GM19463 (cell line): ENCODE results near the gene LINC00305.
A peak's percentile ranks its signal among the peaks of the same experiment; 100 is the strongest.

ENCODE experiments used
- ATAC-seq: cut with Tn5 transposase; IDR thresholded peaks from one replicate; pipeline ENCODE4 v1.9.1; 2021; ENCODE audit warnings: mild to moderate bottlenecking, moderate library complexity; ENCODE audit not compliant: unreplicated experiment

LINC00305 gene

DNA sequence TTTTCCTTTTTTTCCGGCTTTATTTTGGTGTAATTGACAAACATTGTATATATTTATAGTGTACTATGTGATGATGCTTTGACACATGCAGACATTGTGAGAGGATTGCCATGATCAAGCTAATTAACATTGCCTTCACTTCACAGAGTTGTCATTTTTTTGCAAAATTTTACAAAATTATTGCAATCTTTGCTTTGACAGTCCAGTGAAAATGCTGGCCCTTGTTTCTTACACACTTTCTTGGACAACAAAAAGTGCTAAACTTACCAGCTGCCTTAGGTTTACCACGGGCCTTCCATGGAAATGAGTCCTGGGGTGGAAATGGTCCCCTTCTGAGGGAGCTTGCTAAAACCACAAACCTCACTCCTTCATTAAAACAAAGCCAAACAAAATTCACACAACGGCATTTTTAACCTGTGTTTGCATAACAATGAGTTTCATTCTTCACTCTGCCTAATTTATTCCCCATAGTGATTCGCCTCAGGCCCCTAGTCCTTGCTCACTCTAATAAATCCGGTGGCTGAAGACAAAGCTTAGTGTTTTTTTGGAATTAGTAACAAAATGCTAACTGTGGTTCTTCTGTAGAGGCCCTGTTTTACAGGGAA is 32.2 kb downstream of the LINC00305 start:
- ATAC-seq, result no peak

DNA sequence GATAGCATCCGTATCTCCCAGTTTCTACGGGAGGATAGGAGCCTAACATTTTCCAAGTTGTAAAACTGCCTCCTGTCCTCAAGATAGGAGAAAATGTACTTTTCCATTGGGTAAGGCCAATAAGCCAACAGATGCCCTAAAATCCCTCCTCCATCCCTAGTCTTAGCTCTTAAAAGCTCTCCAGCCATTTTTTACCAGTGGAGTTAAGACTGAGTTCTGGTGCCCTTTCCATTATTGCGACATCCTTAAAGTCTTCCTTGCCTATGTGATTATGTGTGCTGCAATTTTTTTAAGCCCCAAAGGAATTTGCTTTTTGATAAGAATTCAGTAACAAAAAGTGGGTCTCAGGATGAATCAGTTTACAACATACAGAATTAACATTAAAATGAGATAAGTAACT is 33.0 kb downstream of the LINC00305 start:
- ATAC-seq, result no peak

- ATAC-seq, result no peak
Observed at GRCh38 chr18:64111950-64112349, 36.9 kb downstream of the LINC00305 start.

DNA sequence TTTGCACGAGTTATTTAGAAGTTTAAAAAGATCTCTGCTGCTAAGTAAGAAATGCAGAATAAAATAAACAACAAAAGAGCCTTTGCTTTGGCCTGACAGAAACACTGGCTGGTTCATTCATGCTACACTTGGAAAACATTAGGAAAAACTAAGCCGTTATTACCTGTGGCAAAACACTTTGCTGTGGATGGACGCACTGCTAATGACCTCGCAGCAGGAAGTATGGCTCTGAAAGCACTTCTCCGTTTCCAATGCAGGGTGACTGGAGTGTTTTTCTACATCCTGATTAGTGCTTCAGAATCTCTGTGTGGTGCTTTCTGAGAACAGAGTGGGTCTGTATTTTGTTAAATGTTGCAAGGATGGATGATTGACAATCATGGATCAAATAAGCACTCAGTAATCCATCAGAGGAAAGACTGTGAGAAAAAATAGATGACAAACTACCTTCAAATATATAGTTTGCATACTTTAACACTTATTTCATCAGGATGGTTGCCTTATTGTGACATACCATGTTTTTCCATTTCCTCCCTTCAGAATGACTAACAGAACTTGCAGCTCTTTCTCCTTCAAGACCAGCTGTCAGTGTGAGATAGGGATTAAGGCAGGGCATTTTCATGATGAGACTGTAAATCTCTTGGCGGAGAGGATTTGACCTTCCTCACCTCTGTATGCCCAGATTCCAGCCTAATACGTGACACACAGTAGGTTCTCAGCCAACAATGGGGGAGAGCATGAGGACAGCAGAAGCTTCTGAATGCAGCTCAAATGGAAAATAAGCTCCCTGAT is 38.0 kb downstream of the LINC00305 start:
- no peak for ATAC-seq

DNA sequence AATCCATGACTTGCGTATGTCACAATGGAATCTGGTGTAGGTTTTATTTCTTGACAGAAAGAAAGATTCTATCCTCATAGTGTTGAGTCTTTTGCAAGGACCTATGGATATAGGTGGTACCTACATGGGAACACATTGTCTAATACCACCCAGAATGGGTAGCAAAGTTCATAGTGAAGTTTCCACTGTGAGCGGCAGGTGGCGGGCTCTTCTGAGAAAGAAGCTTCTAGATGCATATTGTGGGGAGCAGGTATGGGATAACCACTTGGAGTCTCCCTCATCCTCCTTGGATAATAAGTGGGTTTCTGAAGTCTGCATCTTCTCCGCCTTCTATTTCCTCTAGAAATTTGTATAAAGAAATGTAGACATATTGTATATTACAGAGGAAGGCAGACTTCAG is 44.9 kb downstream of the LINC00305 start:
- no peak for ATAC-seq

GRCh38 chr18:64100116-64100922 is 48.6 kb downstream of the LINC00305 start:
- peak; percentile 57 for ATAC-seq

DNA sequence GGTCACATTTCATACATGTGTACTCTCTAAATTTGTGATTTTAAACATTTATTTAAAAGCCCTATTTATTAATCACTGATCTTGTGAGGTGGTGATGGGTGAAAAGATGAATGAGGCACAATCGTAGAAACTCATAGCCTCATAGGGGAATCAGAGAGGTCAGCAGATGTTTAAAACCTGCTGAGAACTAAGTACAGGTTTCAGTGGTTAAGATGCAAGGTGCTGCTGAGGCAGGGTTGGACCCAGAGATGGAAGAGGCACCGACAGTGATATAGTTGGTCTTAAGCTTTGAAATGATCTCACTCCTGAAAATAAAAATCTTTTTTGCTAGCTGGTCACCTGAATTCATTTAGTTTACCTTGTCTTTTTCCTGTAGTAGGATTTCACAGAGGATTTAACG is 49.6 kb downstream of the LINC00305 start:
- peak; percentile 63 for ATAC-seq

DNA sequence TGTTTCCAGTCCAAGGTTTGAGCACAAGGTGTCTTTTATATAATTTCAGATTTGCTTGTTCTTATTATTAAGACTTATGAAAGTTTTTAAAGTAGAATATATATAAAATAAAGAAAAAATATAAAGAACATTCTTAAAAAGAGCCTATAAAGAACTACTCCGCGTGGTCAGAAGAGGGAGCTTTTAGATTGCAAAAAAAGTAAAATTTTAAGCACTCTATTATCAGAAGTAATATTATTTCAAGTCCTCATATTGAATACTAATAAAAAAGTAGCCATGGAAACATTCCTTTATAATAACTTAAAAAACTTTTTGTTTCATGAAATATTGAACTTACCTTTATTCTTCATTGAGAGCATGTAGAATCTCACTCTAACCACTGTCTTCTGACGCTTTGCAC is 51.4 kb downstream of the LINC00305 start:
- ATAC-seq, result no peak

DNA sequence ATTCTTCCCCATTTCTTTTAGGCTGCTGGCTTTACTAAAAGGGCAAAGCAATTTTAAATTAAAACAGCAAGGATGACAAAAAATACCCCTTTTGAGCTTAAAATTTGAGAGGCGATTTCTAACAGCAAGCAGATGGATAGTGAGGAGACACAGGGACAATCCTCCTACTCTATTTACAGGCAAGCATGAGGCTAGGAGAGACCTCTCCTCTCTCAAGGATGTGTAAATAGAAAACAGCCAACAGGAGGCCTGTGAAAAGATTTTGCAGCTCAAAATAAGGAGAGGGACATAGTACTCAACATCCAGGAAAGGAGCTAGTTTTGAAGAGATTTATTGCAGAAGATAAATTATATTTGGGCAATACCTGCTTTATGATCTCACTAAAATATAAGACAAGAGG is 53.8 kb downstream of the LINC00305 start:
- ATAC-seq, result no peak

DNA sequence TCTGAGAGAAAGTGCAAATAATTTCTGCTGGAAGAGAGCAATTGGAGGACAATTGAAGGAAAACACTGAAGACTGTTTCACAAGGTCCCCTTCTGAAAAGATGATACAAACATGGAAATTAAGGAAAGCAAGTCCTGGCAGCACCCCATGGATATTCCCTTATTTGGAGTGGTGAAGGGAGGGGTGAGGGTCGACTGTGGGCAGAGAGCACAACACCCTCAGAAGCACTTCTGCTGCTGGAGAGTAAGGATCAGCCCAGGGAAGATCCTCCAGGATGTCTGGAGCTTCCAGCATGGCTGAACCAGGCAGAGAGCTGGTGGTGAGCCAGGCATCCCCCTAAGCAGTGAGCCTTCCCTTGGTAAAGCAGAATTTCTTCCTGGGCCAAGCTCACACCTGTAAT is 54.7 kb downstream of the LINC00305 start:
- ATAC-seq, result no peak

DNA sequence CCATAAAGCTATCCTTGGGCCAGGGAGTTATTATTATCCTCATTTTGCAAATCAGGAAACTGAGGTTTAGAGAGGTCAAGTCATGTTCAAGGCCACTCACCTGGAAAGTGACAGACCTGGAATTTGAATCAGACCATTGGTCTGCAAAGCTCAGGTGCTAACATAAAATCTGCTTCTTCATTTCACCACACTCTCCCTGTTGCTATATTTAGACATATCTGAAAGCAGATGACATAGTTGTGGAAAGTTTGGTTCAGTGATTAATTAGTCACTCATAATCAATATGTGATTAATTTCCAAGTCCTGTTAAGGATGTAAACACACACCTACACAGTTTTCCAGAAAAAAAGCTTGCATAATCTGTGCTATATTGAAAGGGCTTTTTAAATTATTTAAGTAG is 57.4 kb downstream of the LINC00305 start:
- ATAC-seq, result peak; percentile 60

DNA sequence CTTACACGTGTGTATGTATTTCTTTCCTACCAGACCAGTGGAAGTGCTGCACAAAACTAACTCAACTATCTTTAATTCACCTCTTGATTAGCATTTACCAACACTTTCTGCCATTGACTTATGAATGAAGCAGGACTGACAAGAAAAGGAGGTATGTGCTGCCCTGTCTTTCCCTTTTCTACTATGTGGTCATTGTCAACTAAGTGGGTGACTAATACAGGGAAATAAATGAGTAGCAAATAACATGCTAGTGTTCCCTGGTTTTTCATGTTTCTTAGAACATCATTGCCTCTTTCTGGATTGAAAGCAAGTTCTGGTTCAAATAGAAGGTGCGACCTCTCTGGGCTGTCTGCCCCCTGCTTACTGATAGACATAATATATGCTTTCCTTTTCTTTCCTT is 58.0 kb downstream of the LINC00305 start:
- peak; percentile 59 for ATAC-seq

DNA sequence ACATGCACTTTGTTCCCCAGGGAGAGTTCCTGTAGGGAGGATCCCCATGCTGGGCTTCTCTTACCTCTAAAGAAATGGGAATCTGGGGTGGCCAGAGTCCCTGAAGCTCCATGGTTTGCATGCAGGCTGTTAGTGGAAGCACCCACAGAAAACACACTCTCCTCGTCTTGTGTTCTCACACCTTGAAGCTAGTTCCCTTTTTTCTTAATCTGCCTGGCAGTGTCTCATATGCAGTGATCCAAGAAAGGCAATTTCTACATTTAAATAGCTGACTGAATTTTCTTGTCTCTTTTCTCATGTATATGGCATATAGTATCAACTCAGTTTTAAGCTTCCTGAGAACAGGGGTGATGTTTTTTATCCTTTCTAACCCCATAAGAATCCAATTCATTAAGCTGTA is 65.0 kb downstream of the LINC00305 start:
- no peak for ATAC-seq

DNA sequence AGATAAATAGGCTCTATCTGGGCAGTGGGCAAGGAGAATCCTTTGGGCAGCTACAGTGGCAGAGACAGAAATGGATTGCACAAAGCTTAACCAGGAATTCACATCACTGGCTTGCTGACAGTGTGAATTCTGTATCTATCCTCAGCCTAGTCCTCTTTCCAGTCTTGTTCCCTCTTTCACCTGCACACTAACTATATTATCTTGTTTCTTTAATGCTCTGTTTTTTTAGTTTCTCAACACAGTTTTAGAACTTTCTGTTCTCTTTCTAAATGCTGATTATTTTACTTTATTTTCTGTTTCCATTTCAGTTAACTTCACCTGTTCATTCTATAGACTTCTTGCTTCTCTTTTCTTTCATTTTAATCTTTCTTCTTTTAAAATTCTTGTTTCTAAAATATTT is 66.4 kb downstream of the LINC00305 start:
- no peak for ATAC-seq

DNA sequence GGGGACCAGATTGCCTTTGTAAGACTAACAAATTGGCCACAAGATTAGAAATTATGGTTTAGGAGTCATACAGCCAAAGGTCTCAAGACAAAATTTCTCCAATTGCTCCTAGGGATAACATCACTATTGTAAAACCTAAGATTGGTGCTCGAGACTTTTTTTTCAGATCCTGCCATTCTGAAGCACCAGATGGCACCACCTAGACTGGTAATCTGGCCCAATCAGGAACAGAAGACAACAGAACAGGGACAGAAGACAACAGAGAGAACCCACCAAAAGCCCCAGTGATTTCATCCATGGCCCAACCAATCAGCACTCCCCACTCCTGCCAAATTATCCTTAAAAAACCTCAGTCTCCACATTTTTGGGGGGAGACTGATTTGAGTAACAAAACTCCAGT is 66.8 kb downstream of the LINC00305 start:
- ATAC-seq, result no peak

DNA sequence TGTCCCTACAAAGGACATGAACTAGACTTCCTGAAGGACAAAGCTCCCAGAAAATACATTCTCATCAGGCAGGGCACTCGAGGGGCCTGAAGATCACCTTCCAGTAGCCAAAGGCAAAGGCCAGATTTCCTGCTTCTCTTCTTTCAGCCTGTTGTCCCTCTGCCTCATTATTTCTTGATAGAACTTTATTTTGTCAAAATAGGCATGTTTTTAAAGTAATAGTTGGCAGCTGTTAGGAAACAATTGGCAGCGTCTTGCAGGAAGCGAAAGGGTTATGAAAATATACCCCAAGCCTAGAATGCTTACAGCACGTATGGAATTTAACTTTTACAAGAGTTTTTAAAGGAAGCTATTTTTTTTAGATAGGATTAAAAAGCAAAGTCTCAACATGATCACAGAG is 74.9 kb downstream of the LINC00305 start:
- no peak for ATAC-seq

DNA sequence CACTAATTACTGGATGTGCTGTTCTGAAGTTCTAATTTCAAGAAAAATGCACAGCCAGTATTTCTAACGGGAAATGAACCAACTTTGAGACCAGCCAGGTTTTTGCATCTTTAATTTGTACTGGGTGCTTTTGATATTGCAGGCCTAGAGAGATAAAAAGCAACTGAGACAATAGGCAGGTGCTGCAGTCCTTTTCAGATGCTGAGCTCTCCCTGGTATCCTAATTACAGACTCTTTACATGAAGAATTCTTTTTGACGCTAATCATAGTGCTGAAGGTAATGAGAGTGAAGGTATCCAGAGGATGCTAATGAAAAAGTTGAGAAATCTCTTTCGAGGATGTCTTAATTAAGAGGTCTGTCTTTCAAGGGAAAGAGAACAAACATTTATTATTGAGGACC is 93.9 kb downstream of the LINC00305 start:
- no peak for ATAC-seq

DNA sequence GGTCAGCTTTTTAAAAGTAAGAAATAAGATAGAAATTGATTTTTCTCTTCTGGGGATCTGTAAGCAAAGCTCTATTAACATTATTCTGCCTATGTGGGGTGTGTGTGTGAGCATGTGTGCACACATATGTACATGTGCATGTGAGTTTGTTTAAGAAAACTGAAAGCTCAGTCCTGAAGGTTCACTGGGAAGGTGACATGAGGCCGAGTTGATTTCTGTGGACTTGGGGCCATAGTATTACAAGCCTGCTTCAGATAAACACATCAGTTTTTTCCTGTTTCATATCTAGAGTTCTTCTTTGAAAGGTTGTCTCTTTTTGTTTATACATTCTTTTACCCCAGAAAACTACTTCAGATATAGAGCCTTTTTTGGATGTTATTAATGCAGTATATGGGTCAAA is 95.6 kb downstream of the LINC00305 start:
- ATAC-seq, result no peak

DNA sequence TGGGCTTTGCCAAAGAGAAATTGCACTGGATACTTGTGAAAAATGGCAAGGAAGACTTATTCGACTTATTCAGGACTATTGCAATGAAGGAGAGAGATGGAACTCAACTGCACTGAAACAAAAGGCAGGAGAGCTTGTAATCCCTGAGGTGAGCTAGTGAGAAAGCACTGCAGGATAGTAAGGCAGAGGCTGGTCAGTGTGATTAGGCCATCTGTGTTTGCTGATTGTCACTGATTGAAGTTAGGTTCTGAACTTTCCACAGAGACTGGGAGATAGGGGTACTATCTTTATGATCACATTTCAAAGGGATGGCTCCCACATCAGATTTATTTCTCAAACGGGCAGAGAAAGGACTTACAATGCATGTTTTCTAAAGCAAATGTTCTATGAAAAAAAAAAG is 96.1 kb downstream of the LINC00305 start:
- ATAC-seq, result no peak

- ATAC-seq, result no peak
Observed at GRCh38 chr18:64044616-64045015, 104.3 kb downstream of the LINC00305 start.

DNA sequence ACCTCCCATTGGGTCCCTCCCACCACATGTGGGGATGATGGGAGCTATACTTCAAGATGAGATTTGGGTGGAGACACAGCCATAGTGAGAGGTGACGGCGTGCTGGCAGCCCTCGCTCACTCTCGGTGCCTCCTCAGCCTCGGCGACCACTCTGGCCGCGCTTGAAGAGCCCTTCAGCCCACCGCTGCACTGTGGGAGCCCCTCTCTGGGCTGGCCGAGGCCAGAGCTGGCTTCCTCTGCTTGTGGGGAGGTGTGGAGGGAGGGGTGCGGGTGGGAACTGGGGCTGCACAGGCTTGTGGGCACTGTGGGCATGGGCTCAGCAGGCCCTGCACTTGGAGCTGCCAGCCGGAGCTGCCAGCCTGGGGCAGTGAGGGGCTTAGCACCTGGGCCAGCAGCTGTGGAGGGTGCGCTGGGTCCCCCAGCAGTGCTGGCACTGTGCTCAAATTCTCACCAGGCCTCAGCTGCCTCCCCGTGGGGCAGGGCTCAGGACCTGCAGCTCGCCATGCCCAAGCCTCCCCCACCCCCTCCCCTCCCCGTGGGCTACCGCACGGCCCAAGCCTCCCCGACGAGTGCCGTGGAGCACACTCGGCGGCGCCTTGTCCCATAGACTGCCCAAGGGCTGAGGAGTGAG is 106.0 kb downstream of the LINC00305 start:
- ATAC-seq, result no peak
